ENCODE measurements around the gene PXN.
A peak's percentile ranks its signal among the peaks of the same experiment; 100 is the strongest.

PXN gene

DNA sequence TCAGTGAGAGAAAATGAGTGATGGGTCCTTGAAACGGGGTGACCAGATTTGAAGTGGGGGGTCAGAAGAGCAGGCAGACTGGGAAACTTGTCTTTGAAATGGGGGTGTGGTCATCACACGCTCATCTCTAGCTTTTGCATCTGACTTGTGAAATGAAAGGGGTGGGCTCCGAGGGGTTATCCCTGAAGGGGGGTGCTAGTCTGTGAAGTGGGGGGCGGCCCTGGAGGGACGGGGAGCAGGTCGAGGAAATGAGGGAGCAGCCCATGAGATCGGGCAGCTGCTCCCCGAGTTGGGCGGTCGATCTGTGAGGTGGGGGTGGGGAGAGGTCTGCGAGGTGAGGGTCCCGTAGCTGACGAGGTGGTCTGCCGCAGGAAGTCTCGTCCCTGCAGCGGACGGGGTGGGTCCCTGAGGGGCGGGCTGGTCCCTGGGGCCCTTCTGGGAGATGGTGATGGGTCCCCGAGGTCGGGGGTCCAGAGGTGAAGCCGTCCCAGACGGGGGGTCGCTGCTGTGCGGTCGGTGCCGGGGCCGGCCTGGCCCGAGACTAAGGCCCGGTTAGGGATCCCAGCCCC lies 542 bp downstream of the PXN start (continued):
- TF ChIP-seq ZNF433 (tag by site-specific recombination; IDR thresholded peaks at IDR 0.05; ENCODE audit: low read depth) (no peak), ZNF610 (tag by site-specific recombination; IDR thresholded peaks at IDR 0.05; ENCODE audit: borderline replicate concordance) (no peak), ZNF16 (tag by site-specific recombination; IDR thresholded peaks at IDR 0.05; ENCODE audit: low read depth) (no peak), GLIS2 (tag by site-specific recombination; IDR thresholded peaks at IDR 0.05) (peak; percentile 58), ZNF324 (tag by site-specific recombination; IDR thresholded peaks at IDR 0.05) (no peak), ZNF341 (tag by site-specific recombination; IDR thresholded peaks at IDR 0.05; ENCODE audit: low read depth) (no peak), ZNF416 (tag by site-specific recombination; IDR thresholded peaks at IDR 0.05) (no peak), HOXD13 (CRISPR knock-in tag; IDR thresholded peaks at IDR 0.05; ENCODE audit: borderline replicate concordance) (no peak), ZNF530 (tag by site-specific recombination; IDR thresholded peaks at IDR 0.05; ENCODE audit: low read depth) (no peak), MZF1 (tag by site-specific recombination; IDR thresholded peaks at IDR 0.05; ENCODE audit: borderline replicate concordance) (no peak), HOXA7 (CRISPR knock-in tag; IDR thresholded peaks at IDR 0.05; ENCODE audit: borderline replicate concordance) (no peak), ZNF19 (tag by site-specific recombination; IDR thresholded peaks at IDR 0.05; ENCODE audit: low read depth) (no peak), BCL11B (tag by site-specific recombination; IDR thresholded peaks at IDR 0.05; ENCODE audit: low read depth) (no peak), ZNF221 (tag by site-specific recombination; IDR thresholded peaks at IDR 0.05; ENCODE audit: borderline replicate concordance) (no peak)
- TF ChIP-seq, protein P1, sequence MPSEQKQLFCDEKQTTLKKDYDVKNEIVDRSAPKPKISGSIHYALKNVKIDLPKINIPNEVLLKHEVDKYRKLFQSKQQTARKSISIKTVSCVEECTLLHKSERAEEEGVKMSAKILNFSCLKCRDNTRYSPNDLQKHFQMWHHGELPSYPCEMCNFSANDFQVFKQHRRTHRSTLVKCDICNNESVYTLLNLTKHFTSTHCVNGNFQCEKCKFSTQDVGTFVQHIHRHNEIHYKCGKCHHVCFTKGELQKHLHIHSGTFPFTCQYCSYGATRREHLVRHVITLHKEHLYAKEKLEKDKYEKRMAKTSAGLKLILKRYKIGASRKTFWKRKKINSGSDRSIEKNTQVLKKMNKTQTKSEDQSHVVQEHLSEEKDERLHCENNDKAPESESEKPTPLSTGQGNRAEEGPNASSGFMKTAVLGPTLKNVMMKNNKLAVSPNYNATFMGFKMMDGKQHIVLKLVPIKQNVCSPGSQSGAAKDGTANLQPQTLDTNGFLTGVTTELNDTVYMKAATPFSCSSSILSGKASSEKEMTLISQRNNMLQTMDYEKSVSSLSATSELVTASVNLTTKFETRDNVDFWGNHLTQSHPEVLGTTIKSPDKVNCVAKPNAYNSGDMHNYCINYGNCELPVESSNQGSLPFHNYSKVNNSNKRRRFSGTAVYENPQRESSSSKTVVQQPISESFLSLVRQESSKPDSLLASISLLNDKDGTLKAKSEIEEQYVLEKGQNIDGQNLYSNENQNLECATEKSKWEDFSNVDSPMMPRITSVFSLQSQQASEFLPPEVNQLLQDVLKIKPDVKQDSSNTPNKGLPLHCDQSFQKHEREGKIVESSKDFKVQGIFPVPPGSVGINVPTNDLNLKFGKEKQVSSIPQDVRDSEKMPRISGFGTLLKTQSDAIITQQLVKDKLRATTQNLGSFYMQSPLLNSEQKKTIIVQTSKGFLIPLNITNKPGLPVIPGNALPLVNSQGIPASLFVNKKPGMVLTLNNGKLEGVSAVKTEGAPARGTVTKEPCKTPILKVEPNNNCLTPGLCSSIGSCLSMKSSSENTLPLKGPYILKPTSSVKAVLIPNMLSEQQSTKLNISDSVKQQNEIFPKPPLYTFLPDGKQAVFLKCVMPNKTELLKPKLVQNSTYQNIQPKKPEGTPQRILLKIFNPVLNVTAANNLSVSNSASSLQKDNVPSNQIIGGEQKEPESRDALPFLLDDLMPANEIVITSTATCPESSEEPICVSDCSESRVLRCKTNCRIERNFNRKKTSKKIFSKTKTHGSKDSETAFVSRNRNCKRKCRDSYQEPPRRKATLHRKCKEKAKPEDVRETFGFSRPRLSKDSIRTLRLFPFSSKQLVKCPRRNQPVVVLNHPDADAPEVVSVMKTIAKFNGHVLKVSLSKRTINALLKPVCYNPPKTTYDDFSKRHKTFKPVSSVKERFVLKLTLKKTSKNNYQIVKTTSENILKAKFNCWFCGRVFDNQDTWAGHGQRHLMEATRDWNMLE (tag by site-specific recombination; conservative IDR thresholded peaks at IDR 0.05; ENCODE audit: low read depth): no peak
- TF ChIP-seq, protein P2, sequence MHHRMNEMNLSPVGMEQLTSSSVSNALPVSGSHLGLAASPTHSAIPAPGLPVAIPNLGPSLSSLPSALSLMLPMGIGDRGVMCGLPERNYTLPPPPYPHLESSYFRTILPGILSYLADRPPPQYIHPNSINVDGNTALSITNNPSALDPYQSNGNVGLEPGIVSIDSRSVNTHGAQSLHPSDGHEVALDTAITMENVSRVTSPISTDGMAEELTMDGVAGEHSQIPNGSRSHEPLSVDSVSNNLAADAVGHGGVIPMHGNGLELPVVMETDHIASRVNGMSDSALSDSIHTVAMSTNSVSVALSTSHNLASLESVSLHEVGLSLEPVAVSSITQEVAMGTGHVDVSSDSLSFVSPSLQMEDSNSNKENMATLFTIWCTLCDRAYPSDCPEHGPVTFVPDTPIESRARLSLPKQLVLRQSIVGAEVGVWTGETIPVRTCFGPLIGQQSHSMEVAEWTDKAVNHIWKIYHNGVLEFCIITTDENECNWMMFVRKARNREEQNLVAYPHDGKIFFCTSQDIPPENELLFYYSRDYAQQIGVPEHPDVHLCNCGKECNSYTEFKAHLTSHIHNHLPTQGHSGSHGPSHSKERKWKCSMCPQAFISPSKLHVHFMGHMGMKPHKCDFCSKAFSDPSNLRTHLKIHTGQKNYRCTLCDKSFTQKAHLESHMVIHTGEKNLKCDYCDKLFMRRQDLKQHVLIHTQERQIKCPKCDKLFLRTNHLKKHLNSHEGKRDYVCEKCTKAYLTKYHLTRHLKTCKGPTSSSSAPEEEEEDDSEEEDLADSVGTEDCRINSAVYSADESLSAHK (tag by site-specific recombination; IDR thresholded peaks at IDR 0.05): no peak
- TF ChIP-seq, protein P3, sequence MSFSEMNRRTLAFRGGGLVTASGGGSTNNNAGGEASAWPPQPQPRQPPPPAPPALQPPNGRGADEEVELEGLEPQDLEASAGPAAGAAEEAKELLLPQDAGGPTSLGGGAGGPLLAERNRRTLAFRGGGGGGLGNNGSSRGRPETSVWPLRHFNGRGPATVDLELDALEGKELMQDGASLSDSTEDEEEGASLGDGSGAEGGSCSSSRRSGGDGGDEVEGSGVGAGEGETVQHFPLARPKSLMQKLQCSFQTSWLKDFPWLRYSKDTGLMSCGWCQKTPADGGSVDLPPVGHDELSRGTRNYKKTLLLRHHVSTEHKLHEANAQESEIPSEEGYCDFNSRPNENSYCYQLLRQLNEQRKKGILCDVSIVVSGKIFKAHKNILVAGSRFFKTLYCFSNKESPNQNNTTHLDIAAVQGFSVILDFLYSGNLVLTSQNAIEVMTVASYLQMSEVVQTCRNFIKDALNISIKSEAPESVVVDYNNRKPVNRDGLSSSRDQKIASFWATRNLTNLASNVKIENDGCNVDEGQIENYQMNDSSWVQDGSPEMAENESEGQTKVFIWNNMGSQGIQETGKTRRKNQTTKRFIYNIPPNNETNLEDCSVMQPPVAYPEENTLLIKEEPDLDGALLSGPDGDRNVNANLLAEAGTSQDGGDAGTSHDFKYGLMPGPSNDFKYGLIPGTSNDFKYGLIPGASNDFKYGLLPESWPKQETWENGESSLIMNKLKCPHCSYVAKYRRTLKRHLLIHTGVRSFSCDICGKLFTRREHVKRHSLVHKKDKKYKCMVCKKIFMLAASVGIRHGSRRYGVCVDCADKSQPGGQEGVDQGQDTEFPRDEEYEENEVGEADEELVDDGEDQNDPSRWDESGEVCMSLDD (tag by site-specific recombination; IDR thresholded peaks at IDR 0.05): peak; percentile 42

Measured in HEK293 (cell line).